RWPE1 (cell line): Measurements from ENCODE around the gene FAM219B.

Source experiments
- CTCF ChIA-PET: fragments of 350-600 bp; sonication (Branson Sonifier 250); formaldehyde crosslinking; extraction: SDS; loops from one replicate; lab custom pipeline; 2021; lab: Yijun Ruan, JAX
- POLR2A ChIA-PET: fragments of 400-600 bp; formaldehyde crosslinking; extraction: SDS; loops from one replicate; lab custom pipeline; 2020; ENCODE audit warnings: antibody characterized with exemption; ENCODE audit not compliant: low non-redundant PET; lab: Yijun Ruan, JAX
- DNase-seq: peaks from one replicate; pipeline ENCODE4 v3.0.0; 2012; ENCODE audit warnings: low spot score
- H3K27ac ChIP-seq: fragments of 450-650 bp; 2 replicates; pipeline ENCODE4 v1.5.1; 2017
- TF ChIP-seq, protein P1 (sequence below): fragments of 450-650 bp; conservative IDR thresholded peaks from 2 replicates; pipeline ENCODE4 v1.5.1; 2017; ENCODE audit warnings: low read depth, mild to moderate bottlenecking

The FAM219B gene

DNA sequence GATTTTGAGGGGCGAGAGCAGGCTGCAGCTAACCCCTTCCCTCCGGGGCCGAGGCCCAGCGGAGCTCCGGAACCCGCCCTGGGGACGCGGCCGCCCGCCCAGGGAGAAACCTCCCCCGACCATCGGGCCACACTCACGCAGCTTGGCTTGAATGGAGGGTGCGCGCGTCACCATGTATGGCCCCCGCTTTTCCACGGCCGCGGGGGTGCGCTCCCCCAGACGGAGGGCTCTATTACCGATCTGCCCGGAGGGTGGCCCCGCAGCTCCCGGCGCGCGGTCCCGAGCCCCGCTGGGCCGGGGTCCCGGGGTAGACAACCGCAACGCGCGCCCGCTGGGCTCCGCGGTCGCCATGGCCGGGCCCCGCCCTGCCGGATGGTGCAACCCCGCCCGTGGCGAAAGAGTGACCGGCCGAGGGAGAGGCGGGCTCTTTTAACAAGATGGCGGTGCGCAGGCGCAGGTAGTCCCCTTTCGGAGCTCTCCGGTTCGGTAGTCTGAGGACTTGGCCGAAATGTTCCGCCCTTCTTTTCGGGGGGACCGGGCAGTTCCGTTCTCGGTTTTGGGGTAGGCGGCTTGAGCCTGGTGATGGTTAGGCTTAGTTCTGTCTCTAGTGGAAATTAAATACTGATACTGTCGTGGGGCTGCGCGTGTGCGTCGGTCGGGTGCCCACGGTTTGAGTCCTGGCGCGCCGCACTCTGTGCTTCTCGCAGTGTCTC is at the start of gene FAM219B:
TSS of gene FAM219B (minus strand) at position 402 of the 713 bp plus-strand sequence. CDS start at position 351, 51 bp downstream.
- ChIA-PET CTCF (interaction anchor here (0.6 to 1.1 kb wide), 4 partner anchors 44 to 663 kb away, joined by 3 to 4 read pairs (median 4); no protein-coding TSS in a partner anchor), POLR2A (interaction anchor here (0.6 to 1.1 kb wide), 3 partner anchors 64 to 124 kb away, joined by 3 read pairs; no protein-coding TSS in a partner anchor)
- peak within 1 kb of the TSS; percentile 83 for H3K27ac ChIP-seq
- DNase-seq: peak; percentile 97
- TF ChIP-seq, protein P1, sequence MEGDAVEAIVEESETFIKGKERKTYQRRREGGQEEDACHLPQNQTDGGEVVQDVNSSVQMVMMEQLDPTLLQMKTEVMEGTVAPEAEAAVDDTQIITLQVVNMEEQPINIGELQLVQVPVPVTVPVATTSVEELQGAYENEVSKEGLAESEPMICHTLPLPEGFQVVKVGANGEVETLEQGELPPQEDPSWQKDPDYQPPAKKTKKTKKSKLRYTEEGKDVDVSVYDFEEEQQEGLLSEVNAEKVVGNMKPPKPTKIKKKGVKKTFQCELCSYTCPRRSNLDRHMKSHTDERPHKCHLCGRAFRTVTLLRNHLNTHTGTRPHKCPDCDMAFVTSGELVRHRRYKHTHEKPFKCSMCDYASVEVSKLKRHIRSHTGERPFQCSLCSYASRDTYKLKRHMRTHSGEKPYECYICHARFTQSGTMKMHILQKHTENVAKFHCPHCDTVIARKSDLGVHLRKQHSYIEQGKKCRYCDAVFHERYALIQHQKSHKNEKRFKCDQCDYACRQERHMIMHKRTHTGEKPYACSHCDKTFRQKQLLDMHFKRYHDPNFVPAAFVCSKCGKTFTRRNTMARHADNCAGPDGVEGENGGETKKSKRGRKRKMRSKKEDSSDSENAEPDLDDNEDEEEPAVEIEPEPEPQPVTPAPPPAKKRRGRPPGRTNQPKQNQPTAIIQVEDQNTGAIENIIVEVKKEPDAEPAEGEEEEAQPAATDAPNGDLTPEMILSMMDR: no peak

- CTCF ChIA-PET: interaction anchor here (0.6 to 1.4 kb wide), 3 partner anchors 15 to 139 kb away, joined by 3 to 5 read pairs (median 3); no protein-coding TSS in a partner anchor
- H3K27ac ChIP-seq: peak overlapping the region; percentile 93
- peak; percentile 59 for DNase-seq
- POLR2A ChIA-PET: interaction anchor here (0.9 to 1.2 kb wide), 3 partner anchors 11 to 145 kb away, joined by 3 to 4 read pairs (median 3); no protein-coding TSS in a partner anchor
- TF ChIP-seq, protein P1: peak; percentile 69
Measured at GRCh38 chr15:74955796-74956647, 49.4 kb upstream of the FAM219B start.

- ChIA-PET CTCF (interaction anchor here (0.8 to 1.0 kb wide), 2 partner anchors 184 to 247 kb away, joined by 3 read pairs; partner anchors contain the start of gene C15orf39), POLR2A (no interaction called here)
- TF ChIP-seq, protein P1: no peak
- H3K27ac ChIP-seq: peak overlapping the region; percentile 93
- no peak for DNase-seq
Measured at GRCh38 chr15:74955017-74955416, 48.4 kb upstream of the FAM219B start.

DNA sequence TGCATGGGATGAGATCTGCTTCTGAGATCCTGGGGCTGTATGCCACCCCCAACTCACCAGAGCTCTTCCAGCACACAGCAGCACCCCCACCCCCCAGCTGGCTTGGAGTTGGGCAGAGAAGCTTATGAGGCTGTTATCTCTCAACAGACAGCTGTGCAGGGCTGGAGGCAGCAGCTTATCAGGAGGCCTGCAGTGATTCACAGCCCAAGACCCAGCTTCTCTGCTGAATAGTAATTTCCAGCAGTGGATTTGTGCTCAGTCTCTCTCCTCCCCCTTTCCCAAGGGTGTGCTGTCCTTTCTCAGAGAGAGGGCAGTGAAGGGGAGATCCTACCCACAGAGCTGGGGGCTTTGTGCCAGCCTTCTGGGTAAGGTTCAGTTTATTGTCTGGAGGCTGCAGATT is 47.9 kb upstream of the FAM219B start:
- H3K27ac ChIP-seq: peak overlapping the region; percentile 93
- DNase-seq: no peak
- ChIA-PET POLR2A (interaction anchor here (0.7 to 0.9 kb wide), 2 partner anchors 20 to 69 kb away, joined by 3 to 5 read pairs; partner anchors contain the start of gene PPCDC), CTCF (interaction anchor here (0.8 to 1.0 kb wide), 3 partner anchors 75 to 247 kb away, joined by 3 to 4 read pairs (median 3); partner anchors contain the start of gene C15orf39)
- TF ChIP-seq, protein P1: no peak

- peak overlapping the region; percentile 63 for H3K27ac ChIP-seq
- POLR2A ChIA-PET: interaction anchor here (0.5 kb wide), 1 partner anchor 80 kb away, joined by 5 read pairs; no protein-coding TSS in a partner anchor
- CTCF ChIA-PET: interaction anchor here (0.5 to 3.1 kb wide), 27 partner anchors 9 to 329 kb away, joined by 3 to 38 read pairs (median 4); partner anchors contain the start of genes COX5A and SCAMP5
- no peak for DNase-seq
- TF ChIP-seq, protein P1: no peak
Measured at GRCh38 chr15:74951006-74951405, 44.4 kb upstream of the FAM219B start.
